Astrocyte (in vitro differentiated cells and primary cell): ENCODE results near the gene SLC43A1.

Source experiments
- EZH2 ChIP-seq: IDR thresholded peaks from 2 replicates; pipeline ENCODE4 v1.6.1; 2012; ENCODE audit warnings: mild to moderate bottlenecking, low read length, inconsistent platforms; ENCODE audit not compliant: insufficient read depth
- TF ChIP-seq, protein P1 (sequence below): IDR thresholded peaks from 2 replicates; pipeline ENCODE4 v1.5.1; 2011; ENCODE audit warnings: low read depth, mild to moderate bottlenecking, inconsistent platforms, low read length, moderate library complexity; ENCODE audit not compliant: insufficient read depth

- TF ChIP-seq, protein P1, sequence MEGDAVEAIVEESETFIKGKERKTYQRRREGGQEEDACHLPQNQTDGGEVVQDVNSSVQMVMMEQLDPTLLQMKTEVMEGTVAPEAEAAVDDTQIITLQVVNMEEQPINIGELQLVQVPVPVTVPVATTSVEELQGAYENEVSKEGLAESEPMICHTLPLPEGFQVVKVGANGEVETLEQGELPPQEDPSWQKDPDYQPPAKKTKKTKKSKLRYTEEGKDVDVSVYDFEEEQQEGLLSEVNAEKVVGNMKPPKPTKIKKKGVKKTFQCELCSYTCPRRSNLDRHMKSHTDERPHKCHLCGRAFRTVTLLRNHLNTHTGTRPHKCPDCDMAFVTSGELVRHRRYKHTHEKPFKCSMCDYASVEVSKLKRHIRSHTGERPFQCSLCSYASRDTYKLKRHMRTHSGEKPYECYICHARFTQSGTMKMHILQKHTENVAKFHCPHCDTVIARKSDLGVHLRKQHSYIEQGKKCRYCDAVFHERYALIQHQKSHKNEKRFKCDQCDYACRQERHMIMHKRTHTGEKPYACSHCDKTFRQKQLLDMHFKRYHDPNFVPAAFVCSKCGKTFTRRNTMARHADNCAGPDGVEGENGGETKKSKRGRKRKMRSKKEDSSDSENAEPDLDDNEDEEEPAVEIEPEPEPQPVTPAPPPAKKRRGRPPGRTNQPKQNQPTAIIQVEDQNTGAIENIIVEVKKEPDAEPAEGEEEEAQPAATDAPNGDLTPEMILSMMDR: no peak
- no peak for TF ChIP-seq EZH2
Measured at GRCh38 chr11:57469268-57469667, 46.2 kb downstream of the SLC43A1 start.
